Stimulated activated CD8-positive, alpha-beta memory T cell treated with anti-CD3 and anti-CD28 coated beads, Interleukin-4, amount 100 ng/mL, for 1 hour (primary cell): ENCODE data around the gene EVC2.

Experiments used
- DNase-seq, 2 donors: peaks; one replicate each; pipeline ENCODE4 v3.0.0-alpha.2; 2020; ENCODE audit warnings: low read depth in 2 of 2, low spot score in 1 of 2

Gene EVC2

DNA sequence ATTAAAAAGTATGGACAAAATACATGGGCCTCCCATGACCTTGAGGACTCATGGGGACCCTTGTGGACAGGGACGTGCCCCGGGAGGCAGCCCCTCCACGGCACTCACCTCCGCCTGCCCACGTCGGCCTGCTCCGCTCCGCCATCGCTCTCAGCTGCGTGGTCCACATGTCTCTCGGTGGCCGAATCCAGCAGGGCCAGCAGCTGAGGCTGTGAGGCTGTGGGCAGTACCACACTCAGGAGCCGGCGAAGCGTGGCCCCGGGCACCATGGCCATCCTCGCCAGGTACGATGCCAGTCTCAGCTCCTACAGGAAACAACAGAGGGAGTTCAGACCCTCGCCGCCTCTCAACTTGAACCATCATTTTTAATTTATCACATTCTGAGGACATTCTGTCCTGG, 140.0 kb downstream of the EVC2 start:
- no peak for DNase-seq

DNA sequence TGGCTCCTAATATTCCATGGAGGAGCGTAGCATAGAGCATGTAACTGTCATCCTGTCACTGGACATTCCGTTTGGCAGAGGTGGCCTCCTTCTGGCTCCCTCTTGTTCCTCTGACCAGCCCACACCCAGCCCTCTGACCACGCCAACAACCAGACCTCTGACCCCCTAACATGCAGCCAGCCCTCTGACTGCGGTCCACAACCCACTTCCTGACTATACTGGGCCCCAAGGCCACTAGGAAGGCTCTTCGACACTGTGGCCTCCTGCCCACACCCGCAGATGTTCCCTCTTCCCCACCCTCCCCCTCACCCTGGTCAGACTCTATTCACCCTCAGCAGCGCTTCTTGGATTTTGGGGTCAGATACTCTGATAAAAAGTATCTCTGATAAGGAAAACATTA, 141.4 kb downstream of the EVC2 start:
- DNase-seq, result no peak

GRCh38 chr4:5566526-5566925, 141.8 kb downstream of the EVC2 start:
- no peak for DNase-seq

DNA sequence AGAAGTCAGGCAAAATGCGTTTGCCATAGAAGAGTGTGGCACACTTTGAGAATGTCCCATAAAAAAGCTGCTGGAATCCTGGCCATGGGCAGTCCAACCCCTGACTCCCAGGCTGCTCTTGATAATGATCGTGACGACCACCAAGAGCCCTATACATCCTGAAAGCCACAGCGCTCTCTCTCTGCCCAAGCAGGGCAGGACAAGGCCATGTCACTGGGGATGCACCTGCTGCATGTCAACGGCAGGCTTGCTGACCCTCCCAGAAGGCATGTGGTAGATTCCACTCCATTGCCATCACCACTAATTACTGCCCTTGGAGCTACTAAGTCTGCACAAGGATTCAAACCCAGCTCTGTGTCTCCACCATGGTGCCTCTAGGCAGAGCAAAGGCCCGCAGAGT, 144.5 kb downstream of the EVC2 start:
- no peak for DNase-seq

DNA sequence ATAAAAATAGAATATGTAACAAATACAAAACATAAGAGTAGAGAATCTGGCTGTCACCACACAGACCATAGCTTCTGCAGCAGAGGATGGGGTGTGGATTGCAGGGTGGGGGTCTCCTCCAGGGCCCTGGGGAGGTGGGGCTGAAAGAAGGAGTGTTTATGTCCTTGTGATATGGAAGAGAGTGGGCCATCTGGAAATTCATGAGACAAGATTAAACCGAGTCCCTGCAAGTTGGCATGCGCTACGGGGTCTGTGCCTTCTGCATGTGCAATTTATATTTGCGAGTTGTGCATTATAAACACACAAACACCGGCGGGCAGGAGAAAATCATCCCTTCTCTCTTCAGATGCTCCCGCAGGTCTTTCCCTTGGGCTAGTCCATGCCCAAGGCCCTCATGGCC, 145.9 kb downstream of the EVC2 start:
- no peak for DNase-seq

DNA sequence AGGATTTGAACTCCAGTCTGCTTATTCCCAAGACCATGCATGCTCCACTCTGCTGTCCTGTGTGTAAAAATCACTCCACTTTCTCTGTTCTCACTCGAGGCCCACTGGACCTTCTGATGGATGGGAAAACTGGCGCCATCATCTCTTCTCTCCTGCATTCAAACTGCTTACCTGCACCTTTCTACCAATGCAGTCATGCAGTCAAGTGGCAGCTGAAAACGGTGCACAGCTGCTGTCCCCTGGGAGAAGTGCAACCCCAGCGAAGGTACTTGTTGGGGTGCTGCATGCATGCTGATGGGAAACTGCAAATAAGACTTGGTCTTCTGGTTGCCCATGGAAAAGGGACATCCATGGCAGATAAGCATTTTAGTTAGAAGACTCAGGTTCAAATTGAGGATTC, 147.1 kb downstream of the EVC2 start:
- DNase-seq, result no peak

- no peak for DNase-seq
These were observed 149.9 kb downstream of the EVC2 start for GRCh38 chr4:5558502-5558901.

DNA sequence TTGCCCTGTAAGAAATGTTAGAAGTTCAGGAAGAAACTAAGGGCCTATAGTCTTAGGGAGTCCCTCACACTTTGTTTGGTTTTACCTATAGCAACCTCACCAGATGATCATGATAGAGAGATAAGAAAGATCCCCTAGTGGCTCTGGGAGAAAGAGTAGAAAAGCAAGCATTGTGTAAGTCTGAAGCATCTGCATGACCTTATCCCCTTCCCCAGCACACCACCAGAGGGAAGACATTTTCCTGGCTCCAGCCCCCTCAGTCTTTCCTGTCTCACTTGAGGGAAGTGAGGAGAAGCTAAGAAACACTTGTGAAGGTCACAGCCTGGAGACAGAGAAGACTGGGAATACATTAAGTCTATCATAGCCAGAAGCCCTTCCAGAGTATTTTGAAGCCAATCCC, 154.0 kb downstream of the EVC2 start:
- DNase-seq, result no peak

- DNase-seq, result no peak
These were observed 154.6 kb downstream of the EVC2 start for GRCh38 chr4:5553801-5554200.

- DNase-seq, result no peak
These were observed 155.9 kb downstream of the EVC2 start for GRCh38 chr4:5552451-5552850.

- no peak for DNase-seq
These were observed 160.6 kb downstream of the EVC2 start for GRCh38 chr4:5547651-5548249.

- no peak for DNase-seq
These were observed 163.1 kb downstream of the EVC2 start for GRCh38 chr4:5545271-5545670.

GRCh38 chr4:5544762-5545161, 163.6 kb downstream of the EVC2 start:
- no peak for DNase-seq

GRCh38 chr4:5543681-5544080, 164.7 kb downstream of the EVC2 start:
- DNase-seq, result no peak

GRCh38 chr4:5541169-5541568, 167.2 kb downstream of the EVC2 start:
- no peak for DNase-seq

DNA sequence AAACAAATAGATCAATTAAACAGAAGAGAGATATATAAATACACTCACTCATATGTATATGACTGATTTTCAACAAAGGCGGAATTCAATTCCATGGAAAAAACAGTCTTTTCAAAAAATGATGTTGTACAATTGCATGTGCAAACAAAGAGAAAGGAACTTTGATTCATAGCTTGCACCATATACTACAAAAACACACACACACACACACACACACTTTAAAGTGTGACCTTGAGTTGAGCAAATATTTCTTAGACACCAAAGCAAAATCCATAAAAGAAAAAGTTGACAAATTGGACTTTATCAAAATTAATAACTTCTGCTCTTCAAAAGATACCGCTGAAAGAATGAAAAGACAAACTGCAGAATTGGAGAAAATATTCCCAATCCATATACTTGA, 168.8 kb downstream of the EVC2 start:
- no peak for DNase-seq

- no peak for DNase-seq
These were observed 176.3 kb downstream of the EVC2 start for GRCh38 chr4:5532100-5532499.

DNA sequence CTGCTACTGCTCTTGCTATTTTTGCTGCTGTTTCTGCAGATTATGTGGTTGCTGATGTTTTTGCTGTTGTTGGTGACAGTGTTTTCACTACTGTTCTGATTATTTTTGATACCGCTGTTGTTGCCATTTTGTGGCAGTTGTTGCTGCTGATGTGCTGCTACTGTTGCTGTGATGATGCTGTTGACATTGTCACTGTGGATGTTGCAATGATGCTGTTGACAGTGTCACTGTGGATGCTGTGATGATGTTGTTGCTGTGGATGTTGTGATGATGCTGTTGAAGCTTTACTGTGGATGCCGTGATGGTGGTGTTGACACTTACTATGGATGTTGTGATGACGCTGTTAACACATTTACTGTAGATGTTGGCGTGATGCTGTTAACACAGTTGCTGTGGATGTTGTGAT, 180.3 kb downstream of the EVC2 start:
- no peak for DNase-seq

DNA sequence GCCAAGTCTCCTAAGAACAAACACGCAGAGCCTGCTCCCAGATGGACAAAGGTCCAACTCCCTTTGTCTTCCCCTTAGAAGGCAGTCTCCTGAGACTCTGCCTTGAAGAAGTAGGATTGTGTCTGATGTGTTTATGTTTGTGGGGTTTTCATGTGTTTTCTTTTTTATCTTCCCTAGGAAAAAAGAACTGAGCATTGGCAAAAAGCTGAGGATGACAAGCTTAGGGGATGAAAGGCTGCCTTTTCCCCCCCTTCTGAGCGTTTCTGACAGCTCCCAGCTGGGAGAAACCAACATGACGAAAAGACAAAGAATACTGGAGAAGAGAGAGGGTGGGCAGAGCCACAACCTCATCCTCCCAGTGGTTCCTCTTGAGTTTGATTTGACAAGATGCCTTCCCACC, 181.1 kb downstream of the EVC2 start:
- DNase-seq, result no peak

DNA sequence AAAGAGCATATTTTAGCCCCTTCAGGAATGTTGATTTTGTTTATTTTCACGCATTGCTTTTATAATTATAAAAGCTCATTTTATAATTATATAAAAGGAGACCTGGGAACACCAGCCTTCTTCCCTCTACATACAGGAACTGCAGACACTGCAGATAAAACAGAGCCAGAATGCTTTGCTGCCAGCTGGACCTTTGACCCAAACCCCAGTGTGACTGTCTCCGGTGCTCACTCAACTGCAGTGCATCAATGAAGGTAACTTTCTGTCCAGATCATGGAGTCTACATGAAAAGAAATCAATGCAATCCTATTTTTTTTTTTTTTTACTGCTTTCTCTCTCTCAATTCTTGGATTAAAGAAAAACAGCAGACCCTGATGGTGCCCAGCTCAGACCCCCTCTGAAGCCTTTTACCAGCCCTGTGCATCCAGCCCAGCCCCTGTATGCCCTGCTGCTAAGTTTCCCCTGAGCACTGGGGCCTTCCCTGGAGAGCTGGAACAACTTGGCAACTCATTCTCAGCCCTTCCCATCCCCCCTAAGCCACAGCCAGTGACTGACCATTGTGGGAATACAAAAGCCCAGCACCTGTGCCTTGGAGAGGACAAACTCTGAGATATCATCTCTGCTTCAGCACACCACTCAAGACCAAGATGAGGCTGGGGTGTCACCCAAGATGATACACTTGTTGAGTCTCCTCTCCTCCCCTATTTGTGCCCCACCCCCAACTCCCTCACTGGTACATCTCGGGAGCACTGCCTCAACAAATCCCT, 182.1 kb downstream of the EVC2 start:
- DNase-seq, result no peak

GRCh38 chr4:5524446-5525299, 183.7 kb downstream of the EVC2 start:
- no peak for DNase-seq

DNA sequence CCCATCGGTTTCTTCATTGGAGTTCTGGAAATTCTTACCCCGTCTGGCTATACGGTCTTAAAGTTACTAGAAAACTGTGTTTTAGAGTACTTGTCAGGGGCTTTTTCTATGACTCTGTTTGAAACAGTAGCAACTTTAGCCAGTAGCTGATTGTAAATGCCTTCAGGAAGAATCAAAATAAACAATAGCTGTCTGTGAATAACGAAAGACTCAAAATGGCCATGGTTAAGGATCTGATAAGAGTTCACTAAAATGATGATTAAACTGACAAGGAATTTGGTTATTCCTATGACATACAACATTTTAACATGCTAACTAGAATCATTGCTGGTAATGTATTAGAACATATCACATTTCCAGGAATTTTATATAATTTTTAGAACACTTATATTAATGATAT, 191.0 kb downstream of the EVC2 start:
- DNase-seq, result no peak
